HG02678 (cell line): ENCODE measurements around the gene LRRN2.
"Not testable (repeated sequence)": the region's sequence is repeated elsewhere in the genome, so short reads cannot be mapped to it uniquely, and the experiment has no call there.

ENCODE experiments used
- ATAC-seq: cut with Tn5 transposase; IDR thresholded peaks from one replicate; pipeline ENCODE4 v1.9.1; 2021; ENCODE audit warnings: mild to moderate bottlenecking, moderate library complexity; ENCODE audit not compliant: unreplicated experiment

Gene LRRN2

GRCh38 chr1:204685236-204686006 is at the start of gene LRRN2:
LRRN2 (minus strand) TSS chr1:204685738; CDS start chr1:204619992, 65,746 bp downstream.
- ATAC-seq, result no peak

GRCh38 chr1:204735042-204735441 is 49.5 kb upstream of the LRRN2 start:
- ATAC-seq, result no peak

GRCh38 chr1:204733869-204734596 is 48.5 kb upstream of the LRRN2 start:
- ATAC-seq, result no peak

GRCh38 chr1:204733289-204733688 is 47.8 kb upstream of the LRRN2 start:
- no peak for ATAC-seq

GRCh38 chr1:204731985-204732575 is 46.5 kb upstream of the LRRN2 start:
- ATAC-seq, result no peak

- no peak for ATAC-seq
These were observed 46.0 kb upstream of the LRRN2 start for GRCh38 chr1:204731509-204731908.

- no peak for ATAC-seq
These were observed 45.4 kb upstream of the LRRN2 start for GRCh38 chr1:204730826-204731459.

GRCh38 chr1:204729516-204729915 is 44.0 kb upstream of the LRRN2 start:
- ATAC-seq, result no peak

- no peak for ATAC-seq
These were observed 42.9 kb upstream of the LRRN2 start for GRCh38 chr1:204728456-204728855.

GRCh38 chr1:204728045-204728444 is 42.5 kb upstream of the LRRN2 start:
- ATAC-seq, result no peak

GRCh38 chr1:204727438-204727837 is 41.9 kb upstream of the LRRN2 start:
- ATAC-seq, result not testable (repeated sequence)

- ATAC-seq, result no peak
These were observed 40.9 kb upstream of the LRRN2 start for GRCh38 chr1:204726478-204726877.

GRCh38 chr1:204725821-204726448 is 40.4 kb upstream of the LRRN2 start:
- ATAC-seq, result no peak

GRCh38 chr1:204723131-204723787 is 37.7 kb upstream of the LRRN2 start:
- ATAC-seq, result no peak

GRCh38 chr1:204721373-204722055 is 36.0 kb upstream of the LRRN2 start:
- no peak for ATAC-seq

- no peak for ATAC-seq
These were observed 31.1 kb upstream of the LRRN2 start for GRCh38 chr1:204716660-204717059.

GRCh38 chr1:204714861-204715511 is 29.4 kb upstream of the LRRN2 start:
- ATAC-seq, result no peak

GRCh38 chr1:204714194-204714860 is 28.8 kb upstream of the LRRN2 start:
- no peak for ATAC-seq

- ATAC-seq, result no peak
These were observed 28.0 kb upstream of the LRRN2 start for GRCh38 chr1:204713541-204713940.
